Stimulated activated CD8-positive, alpha-beta memory T cell treated with anti-CD3 and anti-CD28 coated beads, Interleukin-15, amount 100 ng/mL, for 48 hours (primary cell): ENCODE results near the gene BSPH1.
"Not testable (repeated sequence)": the region's sequence is repeated elsewhere in the genome, so short reads cannot be mapped to it uniquely, and the experiment has no call there.

Experiments
- DNase-seq, 2 donors: peaks; one replicate each; pipeline ENCODE4 v3.0.0-alpha.2; 2020; ENCODE audit warnings: low read depth in 2 of 2

The BSPH1 gene, protein sequence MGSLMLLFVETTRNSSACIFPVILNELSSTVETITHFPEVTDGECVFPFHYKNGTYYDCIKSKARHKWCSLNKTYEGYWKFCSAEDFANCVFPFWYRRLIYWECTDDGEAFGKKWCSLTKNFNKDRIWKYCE

DNA sequence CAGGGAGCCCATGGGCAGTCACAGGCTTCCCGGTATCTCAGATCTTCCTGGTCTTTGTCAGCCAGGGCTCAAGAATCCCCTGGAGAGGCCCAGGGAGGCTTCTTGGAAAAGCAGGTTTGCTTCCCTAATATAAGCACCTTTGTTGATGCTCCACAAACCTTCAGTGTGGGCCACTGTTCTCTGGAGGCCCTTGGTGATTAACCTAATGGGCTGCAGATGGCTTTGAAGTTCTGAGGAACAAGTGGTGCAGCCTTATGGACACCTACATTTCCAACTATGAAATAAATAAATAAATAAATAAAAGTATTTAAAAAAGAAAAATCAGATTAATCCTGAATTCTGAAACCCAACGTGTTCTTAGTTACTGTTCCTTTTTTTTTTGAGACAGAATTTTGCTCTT is at the start of gene BSPH1:
Gene BSPH1 (minus strand): TSS at position 101 of the 400 bp plus-strand sequence. CDS start 89 bp downstream, at position 12.
- DNase-seq, result no peak

GRCh38 chr19:48036765-48037164 is 44.8 kb upstream of the BSPH1 start:
- no peak for DNase-seq

- DNase-seq, result no peak
These were observed 41.6 kb upstream of the BSPH1 start for GRCh38 chr19:48033604-48034003.

- no peak for DNase-seq
These were observed 38.1 kb upstream of the BSPH1 start for GRCh38 chr19:48030073-48030472.

- DNase-seq, result no peak
These were observed 37.5 kb upstream of the BSPH1 start for GRCh38 chr19:48029431-48029830.

DNA sequence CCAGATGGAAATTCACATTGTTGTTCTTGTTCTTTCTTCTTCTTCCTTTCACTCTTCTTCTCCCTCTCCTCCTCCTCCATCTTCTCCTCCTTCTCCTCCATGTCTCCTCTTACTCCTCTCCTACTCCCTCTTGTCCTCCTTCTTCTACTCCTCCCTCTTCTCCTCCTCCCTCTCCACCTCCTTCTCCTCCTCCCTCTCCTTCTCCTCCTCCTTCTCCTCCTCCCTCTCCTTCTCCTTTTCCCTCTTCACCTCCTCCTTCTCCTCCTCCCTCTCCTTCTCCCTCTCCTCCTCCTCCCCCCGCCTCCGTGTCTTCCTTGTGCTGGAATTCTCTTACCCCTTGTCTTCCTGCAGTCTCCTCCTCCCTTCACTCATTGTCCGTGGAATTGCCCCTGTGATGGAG is 33.5 kb upstream of the BSPH1 start:
- DNase-seq, result no peak

- no peak for DNase-seq
These were observed 31.5 kb upstream of the BSPH1 start for GRCh38 chr19:48023518-48023917.

DNA sequence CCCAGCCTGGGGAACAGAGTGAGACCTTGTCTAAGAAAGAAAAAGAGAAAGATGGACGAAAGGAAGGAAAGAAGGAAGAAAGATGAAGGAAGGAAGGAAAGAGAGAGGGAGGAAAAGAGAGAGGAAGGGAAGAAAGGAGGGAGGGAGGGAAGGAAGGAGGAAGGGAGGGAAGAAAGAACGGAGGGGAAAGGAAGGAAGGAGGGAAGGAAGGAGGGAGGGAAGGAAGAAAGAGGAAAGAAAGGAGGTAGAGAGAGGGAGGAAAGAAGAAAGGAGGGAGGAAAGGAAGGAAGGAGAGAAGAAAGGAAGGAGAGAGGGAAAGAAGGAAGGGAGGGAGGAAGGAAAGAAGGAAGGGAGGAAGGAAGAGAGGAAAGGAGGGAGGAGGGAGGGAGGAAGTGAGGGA is 31.0 kb upstream of the BSPH1 start:
- DNase-seq, result no peak

DNA sequence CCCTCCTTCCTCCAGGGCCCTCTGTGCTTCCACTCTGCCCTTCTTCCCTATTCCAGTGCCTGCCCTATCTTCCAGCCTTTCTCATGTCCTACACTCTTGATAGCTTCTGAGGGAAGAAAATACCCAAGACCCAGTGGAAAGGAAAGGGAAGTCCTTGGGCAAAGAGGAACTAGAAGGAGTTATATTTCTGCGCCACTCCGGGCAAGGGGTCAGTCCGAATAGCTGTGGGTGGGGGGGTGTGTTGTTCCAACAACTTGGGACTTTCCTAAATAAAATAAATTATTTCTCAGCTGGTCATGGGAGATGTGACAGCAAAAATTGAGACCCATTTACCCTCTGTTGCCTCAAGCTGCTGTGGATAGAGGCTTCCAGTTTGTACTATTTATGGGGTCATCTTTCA is 28.7 kb upstream of the BSPH1 start:
- no peak for DNase-seq

DNA sequence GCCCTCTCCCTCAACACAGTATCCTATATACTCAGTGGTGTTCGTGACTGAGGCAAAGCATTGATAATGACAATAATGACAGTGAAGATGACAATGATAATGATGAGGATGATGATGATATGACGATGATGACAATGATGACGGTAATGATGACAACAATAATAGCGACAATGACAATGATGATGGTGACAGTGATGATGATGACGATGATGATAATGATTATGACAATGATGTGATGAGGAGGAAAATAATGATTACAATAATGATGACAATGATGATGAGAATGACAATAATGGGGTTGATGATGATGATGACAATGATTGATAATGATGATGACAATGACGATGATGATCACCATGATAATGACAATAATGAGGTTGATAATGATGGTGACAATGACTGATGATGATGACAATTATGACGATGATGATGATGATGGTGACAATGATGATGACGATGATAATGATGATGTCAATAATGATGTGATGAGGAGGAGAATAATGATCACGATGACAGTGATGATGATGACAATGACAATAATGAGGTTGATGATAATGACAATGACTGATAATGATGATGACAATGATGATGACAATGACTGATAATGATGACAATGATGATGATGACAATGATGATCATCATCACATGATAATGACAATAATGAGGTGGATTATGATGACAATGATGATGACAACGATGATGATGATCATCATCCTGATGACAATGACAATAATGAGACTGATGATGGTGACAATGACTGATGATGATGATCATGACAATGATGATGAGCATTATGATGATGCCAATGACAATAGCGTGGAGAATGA is 19.2 kb upstream of the BSPH1 start:
- DNase-seq, result no peak

DNA sequence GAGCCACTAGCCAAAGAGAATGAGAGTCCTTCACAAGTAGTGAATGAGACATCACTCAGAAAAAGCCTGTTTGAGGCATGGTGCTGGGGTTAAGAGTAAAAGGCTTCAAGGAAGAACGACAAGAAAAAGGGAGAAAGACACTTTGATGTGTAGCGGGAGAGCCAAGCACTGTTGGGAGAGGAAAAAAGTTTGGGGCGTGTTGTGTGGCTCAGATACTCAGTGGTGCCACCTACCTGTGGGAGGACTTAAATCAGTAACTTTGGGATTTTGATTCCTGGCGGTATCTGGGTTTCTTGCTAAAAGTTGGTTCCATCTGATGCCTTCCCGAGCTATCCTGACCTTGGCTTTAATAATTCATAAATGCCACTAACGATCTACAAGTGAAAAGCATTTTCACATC is 14.8 kb upstream of the BSPH1 start:
- DNase-seq, result no peak

GRCh38 chr19:48004236-48004635 is 12.3 kb upstream of the BSPH1 start:
- DNase-seq, result no peak

DNA sequence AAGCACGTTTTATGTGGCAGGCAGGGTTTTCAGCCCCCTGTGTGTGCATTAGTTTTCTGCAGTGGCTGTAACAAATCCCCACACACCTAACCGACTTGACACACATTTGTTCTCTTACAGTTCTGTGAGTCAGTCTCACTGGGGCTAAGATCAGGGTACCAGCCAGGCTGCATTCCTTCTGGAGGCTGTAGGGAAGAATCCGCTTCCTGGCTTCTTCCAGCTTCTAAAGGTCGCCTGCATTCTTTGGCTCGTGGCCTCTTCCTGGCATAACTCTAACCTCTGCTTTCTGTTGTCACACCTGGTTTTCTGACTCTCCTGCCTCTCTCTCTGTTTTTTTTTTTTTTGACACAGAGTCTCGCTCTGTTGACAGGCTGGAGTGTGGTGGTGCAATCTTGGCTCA is 8.9 kb upstream of the BSPH1 start:
- DNase-seq, result no peak

- DNase-seq, result no peak
These were observed 6.8 kb upstream of the BSPH1 start for GRCh38 chr19:47998800-47999199.

GRCh38 chr19:47996230-47996727 is 4.3 kb upstream of the BSPH1 start:
- DNase-seq, result no peak

- DNase-seq, result no peak
These were observed 2.3 kb upstream of the BSPH1 start, which contains the start of gene ELSPBP1 for GRCh38 chr19:47994209-47994802. ELSPBP1 (plus strand) TSS chr19:47994632; CDS start chr19:48008668, 14,036 bp downstream.

DNA sequence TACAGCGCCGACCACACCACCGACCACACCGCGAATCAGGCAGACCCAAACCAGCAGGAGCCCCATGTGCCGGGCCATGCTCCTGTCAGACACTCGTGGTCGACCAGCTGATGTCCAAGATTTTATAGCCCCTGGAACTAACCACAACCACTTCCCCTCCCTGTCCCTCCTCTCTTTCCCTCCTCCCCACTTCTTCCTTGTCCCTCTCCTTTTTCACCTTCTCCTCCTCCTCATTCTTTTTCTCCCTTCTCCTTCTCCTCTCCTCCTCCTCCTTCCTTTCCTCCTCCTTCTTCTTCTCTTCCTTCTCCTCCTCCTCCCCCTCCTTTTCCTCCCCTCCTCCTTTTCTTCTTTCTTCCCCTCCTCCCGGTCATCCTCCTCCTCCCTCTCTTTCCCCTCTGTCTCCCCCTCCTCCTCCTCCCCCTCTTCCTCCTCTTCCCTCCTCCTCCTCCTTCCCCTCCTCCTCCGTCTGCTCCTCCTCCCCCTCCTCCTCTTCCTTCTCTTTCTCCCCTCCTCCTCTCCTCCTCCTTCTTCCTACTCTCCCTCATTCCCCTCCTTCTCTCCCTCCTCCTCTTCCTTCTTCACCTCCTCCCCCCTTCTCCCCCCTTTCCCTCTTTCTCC is 670 bp downstream of the BSPH1 start:
- DNase-seq, result no peak

GRCh38 chr19:47973529-47973928 is 18.4 kb downstream of the BSPH1 start:
- DNase-seq, result no peak

- DNase-seq, result not testable (repeated sequence)
These were observed 36.0 kb downstream of the BSPH1 start for GRCh38 chr19:47955936-47956335.

DNA sequence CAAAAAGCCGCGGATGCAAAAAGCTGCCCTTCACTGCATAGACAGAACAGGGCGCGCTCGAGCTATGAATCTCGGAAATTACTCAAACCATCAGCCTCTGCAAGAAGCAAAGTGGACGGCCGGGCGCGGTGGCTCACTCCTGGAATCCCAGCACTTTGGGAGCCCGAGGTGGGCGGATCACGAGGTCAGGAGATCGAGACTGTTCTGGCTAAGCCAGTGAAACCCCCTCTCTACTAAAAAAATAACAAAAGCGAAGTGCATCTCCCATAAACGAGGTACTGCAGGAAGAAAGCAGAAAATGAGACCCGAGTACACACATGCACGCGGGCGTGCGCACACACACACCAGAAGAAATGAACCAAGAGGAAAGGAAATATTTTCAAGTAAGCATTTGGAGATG is 39.8 kb downstream of the BSPH1 start:
- DNase-seq, result not testable (repeated sequence)

DNA sequence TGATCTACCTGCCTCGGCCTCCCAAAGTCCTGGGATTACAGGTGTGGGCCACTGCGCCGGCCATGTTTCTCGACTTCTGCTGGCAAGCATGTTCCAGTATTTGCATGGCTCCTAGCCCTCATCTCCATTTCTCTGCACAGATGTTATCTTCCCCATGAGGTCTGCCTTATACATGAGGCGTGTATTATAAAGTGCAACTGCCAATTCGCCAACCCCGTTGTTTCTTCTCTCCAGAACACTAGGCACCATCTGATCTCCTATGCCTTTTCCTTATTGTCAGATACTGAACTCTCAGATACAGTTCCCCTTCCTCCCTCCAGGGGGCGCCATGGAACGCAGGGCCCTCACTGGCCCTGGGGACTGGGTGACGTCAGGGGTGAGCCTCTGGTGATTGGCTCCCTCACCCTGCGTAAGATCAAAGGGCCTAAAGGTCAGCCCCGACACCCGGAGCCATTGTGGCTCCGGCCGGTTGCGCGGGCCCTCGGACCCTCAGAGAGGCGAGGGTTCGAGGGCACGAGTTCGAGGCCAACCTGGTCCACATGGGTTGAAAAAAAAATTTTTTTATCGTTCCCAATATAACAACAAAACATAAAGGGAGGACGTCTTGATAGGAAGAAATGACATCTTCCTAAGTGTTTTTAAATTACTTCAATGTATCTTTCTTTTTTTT is 42.0 kb downstream of the BSPH1 start:
- not testable (repeated sequence) for DNase-seq

- not testable (repeated sequence) for DNase-seq
These were observed 63.4 kb downstream of the BSPH1 start for GRCh38 chr19:47928581-47928980.
